HG03064 (cell line): ENCODE results near the gene PACRG.

Source experiments
- ATAC-seq: cut with Tn5 transposase; IDR thresholded peaks from one replicate; pipeline ENCODE4 v1.9.1; 2021; ENCODE audit warnings: low read depth; ENCODE audit not compliant: unreplicated experiment

Gene PACRG

DNA sequence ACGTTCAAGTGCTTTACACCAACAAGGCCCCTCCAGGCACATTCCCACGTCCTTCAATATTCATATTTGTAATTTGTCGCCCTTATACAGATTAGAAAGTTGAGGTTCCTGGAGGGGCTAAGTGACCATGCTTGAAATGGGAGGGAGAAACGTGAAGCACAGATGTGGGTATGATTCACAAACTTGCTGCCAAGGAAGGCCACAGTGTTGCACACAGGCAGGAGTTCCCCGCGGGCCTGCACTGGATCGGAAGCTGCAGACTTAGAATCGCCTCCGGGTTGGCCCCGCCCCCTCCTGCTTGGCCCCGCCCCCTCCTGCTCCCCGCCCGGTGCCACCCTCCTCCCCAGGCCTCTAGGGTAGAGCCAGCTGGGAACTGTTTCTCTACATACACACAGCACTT is 628.5 kb downstream of the PACRG start:
- ATAC-seq: no peak

DNA sequence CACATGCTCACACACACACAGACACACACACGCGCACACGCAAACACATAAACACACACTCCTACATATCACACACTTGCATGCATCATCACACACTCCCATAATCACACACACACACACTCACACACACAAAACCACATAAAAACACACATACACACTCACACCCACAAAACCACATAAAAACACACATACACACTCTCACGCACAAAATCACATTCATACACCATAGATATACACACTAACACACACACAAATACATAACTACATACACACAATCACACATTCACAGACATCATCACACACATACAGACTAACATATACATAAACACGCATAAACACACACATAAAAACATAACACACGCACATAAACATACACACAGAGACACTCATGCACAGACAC is 629.0 kb downstream of the PACRG start:
- no peak for ATAC-seq

GRCh38 chr6:163364641-163365040 is 636.9 kb downstream of the PACRG start:
- no peak for ATAC-seq
